Activated T-cell treated with anti-CD3 and anti-CD28 coated beads, Interleukin-2, amount 50 U/mL, for 4 hours (primary cell): ENCODE data around the gene KRTAP10-10. TPM values are rescaled to one million over a fixed set of nuclear protein-coding genes. Genes with fewer than 3 reads are reported as not detected.
"Not testable (repeated sequence)": the region's sequence is repeated elsewhere in the genome, so short reads cannot be mapped to it uniquely, and the experiment has no call there.

Source experiments
- ATAC-seq, 2 donors: fragments of 200-7000 bp; cut with Tn5 transposase; one replicate each; pipeline ENCODE4 v1.10.0; 2021
- DNase-seq: peaks from one replicate; pipeline ENCODE4 v3.0.0-alpha.2; 2020
- H3K27me3 Mint-ChIP-seq: one replicate; pipeline ENCODE4 v1.8.0; 2021; ENCODE audit warnings: low read depth, mixed read lengths
- H3K36me3 Mint-ChIP-seq: one replicate; pipeline ENCODE4 v1.8.0; 2022; ENCODE audit warnings: mixed read lengths; ENCODE audit not compliant: insufficient read depth
- H3K4me1 Mint-ChIP-seq: one replicate; pipeline ENCODE4 v1.8.0; 2021; ENCODE audit warnings: low read depth, mixed read lengths
- H3K4me3 Mint-ChIP-seq: one replicate; pipeline ENCODE4 v1.8.0; 2021; ENCODE audit warnings: mild to moderate bottlenecking, moderate library complexity, mixed read lengths
- H3K9me3 Mint-ChIP-seq: one replicate; pipeline ENCODE4 v1.8.0; 2021; ENCODE audit warnings: mixed read lengths
- total RNA-seq, 3 donors: library from RNA; stranded (reverse); gene quantifications; one replicate each; pipeline ENCODE4 v1.2.1, GENCODE V29; 2021

Gene KRTAP10-10
- total RNA-seq, 3 donors from 2014 or later, result not detected

DNA sequence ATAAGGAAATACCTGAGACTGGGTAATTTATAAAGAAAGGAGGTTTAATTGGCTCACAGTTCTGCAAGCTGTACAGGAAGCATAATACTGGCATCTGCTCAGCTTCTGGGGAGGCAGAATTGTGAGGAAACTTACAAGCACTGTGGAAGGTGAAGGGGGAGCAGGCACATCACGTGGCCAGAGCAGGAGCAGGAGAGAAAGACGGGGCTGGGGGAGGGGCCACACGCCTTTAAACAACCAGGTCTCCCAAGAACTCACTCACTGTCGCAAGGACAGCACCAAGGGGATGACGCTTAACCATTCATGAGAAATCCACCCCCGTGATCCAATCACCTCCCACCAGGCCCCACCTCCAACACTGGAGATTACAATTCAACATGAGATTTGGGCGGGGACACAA lies 24.4 kb downstream of the KRTAP10-10 start:
- not testable (repeated sequence) for ATAC-seq, DNase-seq, H3K27me3 Mint-ChIP-seq, H3K36me3 Mint-ChIP-seq, H3K4me3 Mint-ChIP-seq
- H3K9me3 Mint-ChIP-seq, result peaks cover 13% of the 10 kb centered on the region
- H3K4me1 Mint-ChIP-seq, result peaks cover 34% of the 10 kb centered on the region

DNA sequence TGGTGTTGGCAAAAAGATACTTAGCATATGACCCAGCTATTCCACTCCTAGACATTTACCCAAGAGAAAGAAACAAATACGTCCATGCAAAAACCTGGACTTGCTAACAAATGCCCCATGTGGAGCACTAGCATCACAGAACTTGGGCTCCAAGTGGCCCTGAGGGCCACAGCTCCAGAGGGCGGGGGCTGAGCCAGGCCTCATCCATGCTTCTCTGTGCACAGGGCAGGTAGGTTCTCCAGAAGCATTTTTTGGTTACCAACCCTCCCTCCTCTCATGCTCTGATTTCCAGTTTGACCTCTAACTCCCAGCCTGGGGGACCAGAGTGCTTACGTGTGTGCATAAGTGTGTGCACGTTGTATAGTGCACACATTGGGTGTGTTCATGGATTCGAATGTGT lies 27.5 kb downstream of the KRTAP10-10 start:
- peaks cover 3% of the 10 kb centered on the region for H3K4me1 Mint-ChIP-seq
- no peaks in the 10 kb centered on the region for H3K27me3 Mint-ChIP-seq
- H3K4me3 Mint-ChIP-seq, result no peak overlapping the region
- H3K36me3 Mint-ChIP-seq, result peaks cover 4% of the 10 kb centered on the region
- peaks cover 12% of the 10 kb centered on the region for H3K9me3 Mint-ChIP-seq
- ATAC-seq, result no peak
- DNase-seq, result no peak

DNA sequence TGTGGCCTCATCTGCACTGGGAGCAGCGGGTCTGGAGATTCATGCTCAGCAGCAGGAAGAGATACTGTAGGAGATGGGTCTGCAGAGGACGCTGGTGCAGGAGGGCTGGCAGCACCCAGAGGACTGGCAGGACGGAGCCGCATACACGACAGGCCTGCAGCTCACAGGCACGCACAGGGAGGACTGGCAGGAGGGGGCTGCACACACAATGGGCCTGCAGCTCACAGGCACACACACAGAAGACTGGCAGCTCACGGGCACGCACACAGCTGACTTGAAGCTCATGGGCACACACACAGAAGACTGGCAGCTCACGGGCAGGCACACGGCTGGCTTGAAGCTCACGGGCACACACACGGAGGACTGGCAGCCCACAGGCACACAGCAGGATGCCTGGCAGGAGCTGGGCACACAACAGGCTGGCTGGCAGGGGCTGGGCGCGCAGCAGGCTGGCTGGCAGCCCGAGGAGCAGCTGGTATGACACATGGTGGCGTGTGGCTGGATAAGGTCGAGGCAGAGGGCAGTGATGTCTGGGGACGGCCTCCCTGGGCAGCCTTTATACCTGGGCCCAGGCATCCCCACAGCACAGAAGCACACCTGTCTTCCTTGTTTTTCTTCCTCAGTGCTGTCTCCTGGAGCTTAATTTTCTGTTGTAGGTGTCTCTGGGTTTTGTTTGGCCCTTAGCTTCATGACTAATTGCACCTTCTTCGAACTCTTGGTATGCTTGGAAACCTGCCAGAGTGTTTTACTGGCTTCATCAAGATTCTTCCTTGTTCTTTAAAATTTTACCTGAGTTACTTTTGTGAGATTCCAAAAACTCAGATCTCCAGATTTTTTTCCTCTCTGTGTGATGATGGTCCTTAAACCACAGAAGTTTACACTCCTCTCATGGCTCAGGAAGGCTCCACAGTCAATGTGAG lies 29.5 kb downstream of the KRTAP10-10 start, which contains the start of gene KRTAP12-2:
Gene KRTAP12-2, minus strand, starts transcription at position 527 of the 920 bp plus-strand sequence. Its CDS starts 41 bp downstream, at position 486.
- no peak within 1 kb of the TSS for H3K4me3 Mint-ChIP-seq
- H3K4me1 Mint-ChIP-seq, result no peaks in the 10 kb centered on the region
- H3K27me3 Mint-ChIP-seq, result no peaks in the 10 kb centered on the region
- DNase-seq (no peak), ATAC-seq (no peak)
- peaks cover 4% of the 10 kb centered on the region for H3K36me3 Mint-ChIP-seq
- H3K9me3 Mint-ChIP-seq, result peaks cover 15% of the 10 kb centered on the region

DNA sequence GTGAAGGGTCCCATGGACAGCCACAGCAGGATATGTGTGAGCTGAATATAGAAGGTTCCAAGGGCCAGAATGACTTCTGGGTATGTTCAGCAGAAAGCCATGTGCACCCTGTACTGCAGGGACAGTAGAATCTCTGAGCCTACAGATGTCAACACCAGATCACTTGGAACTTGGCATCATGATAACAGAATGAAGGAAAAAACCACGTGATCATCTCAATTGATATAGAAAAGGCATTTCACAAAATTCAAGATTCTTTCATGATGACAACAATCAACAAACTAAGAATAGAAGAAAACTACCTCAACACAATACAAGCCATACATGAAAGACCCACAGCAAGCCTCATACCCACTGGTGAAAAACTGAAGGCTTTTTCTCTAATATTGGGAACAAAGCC lies 30.5 kb downstream of the KRTAP10-10 start:
- H3K9me3 Mint-ChIP-seq, result peaks cover 15% of the 10 kb centered on the region

DNA sequence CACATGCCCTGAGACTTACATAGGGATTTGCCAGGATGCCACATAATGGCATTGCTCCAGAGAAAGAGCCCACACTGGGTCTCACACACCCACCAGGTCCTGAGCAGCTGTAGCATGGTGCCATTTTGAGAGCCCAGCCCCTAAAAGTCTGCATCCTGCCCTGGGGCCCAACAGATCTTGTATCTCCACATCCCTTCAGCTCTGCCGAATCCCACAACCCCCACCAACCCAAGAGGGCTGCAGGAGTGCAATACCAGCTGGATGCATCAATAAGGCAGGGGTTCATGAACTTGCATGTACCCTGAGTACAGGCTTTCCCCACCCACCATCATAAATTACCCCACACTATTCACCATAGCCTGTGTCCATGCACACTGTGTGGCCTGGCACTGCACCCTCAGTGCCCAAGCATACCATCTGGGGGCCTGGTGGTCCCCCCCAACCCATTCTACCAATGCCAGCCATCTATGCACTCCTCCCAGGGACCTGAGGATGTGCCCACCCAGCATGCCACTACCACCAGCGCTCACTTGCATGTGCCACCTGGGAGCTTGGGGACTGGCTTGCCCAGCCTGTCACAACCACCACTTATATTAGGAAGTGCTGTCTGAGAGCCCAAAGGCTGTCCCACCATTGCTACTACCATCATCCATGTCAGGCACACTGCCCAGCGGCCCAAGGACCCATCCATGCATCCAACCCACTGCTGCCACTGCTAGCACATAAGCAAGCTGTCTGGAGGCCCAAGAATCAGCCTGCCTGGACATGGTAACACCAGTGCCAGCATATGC lies 33.7 kb downstream of the KRTAP10-10 start:
- ATAC-seq (no peak), DNase-seq (no peak)
- peaks cover 23% of the 10 kb centered on the region for H3K9me3 Mint-ChIP-seq
- peaks cover under 1% of the 10 kb centered on the region for H3K4me1 Mint-ChIP-seq
- no peak overlapping the region for H3K4me3 Mint-ChIP-seq
- H3K27me3 Mint-ChIP-seq, result peaks cover 1% of the 10 kb centered on the region
- H3K36me3 Mint-ChIP-seq, result peaks cover 2% of the 10 kb centered on the region

More for the DNA sequence above, 30.5 kb downstream of the KRTAP10-10 start:
- no peaks in the 10 kb centered on the region for H3K27me3 Mint-ChIP-seq
- no peaks in the 10 kb centered on the region for H3K4me1 Mint-ChIP-seq
- no peak for DNase-seq
- ATAC-seq, result no peak
- no peak overlapping the region for H3K4me3 Mint-ChIP-seq
- no peaks in the 10 kb centered on the region for H3K36me3 Mint-ChIP-seq

DNA sequence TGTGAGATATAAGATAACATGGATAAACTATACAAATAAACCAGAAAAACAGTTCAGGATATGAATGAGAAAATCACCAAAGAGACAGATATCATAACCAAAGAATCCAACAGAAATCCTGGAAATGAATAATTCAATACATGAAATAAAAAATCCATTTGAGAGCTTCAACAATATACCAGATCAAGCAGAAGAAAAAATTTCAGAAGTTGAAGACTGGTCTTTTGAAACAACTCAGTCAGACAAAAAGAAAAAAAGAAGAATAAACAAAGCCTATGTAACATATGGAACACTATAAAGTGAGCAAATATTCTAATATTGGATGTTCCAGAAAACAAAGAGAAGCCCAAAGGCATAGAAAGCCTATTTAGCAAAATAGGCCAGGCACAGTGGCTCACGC lies 34.8 kb downstream of the KRTAP10-10 start:
- Mint-ChIP-seq H3K4me3 (no peak overlapping the region), H3K9me3 (peaks cover 24% of the 10 kb centered on the region), H3K27me3 (peaks cover 2% of the 10 kb centered on the region), H3K36me3 (peaks cover 2% of the 10 kb centered on the region), H3K4me1 (peaks cover 1% of the 10 kb centered on the region)
- ATAC-seq (no peak), DNase-seq (no peak)

DNA sequence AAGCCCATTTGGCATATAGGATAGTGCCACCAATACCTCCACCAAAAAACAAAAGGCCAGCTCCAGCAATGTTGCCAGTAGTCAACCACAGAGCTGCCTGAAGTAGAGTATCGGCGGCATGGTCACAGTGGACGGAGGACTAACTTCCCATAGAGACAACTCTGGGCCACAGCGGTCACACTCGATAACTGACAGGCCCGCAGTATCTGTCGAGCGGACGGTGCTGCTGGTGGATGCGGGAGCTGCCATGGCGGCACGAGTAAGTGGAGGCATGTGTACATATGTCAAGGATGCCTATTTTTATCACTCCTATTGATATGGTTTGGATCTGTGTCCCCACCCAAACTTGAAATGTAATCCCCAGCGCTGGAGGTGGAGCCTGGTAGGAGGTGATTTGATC lies 40.7 kb downstream of the KRTAP10-10 start:
- Mint-ChIP-seq H3K27me3 (peaks cover 4% of the 10 kb centered on the region), H3K4me3 (no peak overlapping the region), H3K36me3 (peaks cover under 1% of the 10 kb centered on the region), H3K9me3 (peaks cover 7% of the 10 kb centered on the region), H3K4me1 (peaks cover 1% of the 10 kb centered on the region)
- DNase-seq (no peak), ATAC-seq (no peak)

DNA sequence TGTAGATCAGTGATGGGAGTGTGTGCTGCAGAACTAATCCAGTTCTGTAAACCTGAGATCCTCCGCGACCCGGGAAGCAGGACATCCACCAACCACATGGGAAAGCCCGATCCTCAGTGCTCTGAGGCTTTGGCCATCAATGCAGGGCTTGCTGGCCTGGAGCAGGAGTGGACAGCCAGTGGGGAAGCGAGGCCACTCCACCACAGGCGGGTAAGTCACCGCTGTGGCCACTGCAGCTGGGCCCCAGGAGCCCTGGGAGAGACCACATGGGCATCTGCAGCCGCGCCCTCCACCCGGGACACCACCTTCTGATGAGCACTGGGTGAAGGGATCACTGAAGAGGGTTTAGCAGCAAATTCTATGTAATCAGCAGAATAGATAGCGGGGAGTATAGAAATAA lies 44.0 kb downstream of the KRTAP10-10 start:
- Mint-ChIP-seq H3K4me3 (no peak overlapping the region), H3K9me3 (no peaks in the 10 kb centered on the region), H3K4me1 (peaks cover 6% of the 10 kb centered on the region), H3K27me3 (peaks cover 10% of the 10 kb centered on the region), H3K36me3 (no peaks in the 10 kb centered on the region)
- DNase-seq, result no peak
- no peak for ATAC-seq

DNA sequence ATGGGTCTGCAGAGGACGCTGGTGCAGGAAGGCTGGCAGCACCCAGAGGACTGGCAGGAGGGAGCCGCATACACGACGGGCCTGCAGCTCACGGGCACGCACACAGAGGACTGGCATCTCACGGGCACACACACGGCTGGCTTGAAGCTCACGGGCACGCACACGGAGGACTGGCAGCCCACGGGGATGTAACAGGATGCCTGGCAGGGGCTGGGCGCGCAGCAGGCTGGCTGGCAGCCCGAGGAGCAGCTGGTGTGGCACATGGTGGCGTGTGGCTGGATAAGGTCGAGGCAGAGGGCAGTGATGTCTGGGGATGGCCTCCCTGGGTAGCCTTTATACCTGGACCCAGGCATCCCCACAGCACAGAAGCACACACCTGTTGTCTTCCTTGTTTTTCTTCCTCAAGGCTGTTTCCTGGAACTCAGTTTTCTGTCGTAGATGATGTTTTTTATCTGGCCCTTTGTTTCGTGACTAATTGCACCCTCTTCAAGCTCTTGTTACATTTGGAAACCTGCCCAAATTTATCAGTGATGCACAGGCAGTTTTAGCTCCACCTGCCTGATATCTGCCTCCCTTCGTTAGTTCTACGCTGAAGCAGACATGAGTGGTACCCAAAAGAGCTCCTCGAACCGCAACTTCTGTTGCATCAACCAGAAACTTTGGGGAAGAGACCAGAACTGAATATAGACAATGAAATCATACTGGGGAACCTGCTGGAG lies 44.9 kb downstream of the KRTAP10-10 start, which contains the start of gene KRTAP12-1:
Gene KRTAP12-1, minus strand, starts transcription at position 303 of the 719 bp plus-strand sequence. Its CDS starts 40 bp downstream, at position 263.
- no peaks in the 10 kb centered on the region for H3K36me3 Mint-ChIP-seq
- H3K9me3 Mint-ChIP-seq, result no peaks in the 10 kb centered on the region

DNA sequence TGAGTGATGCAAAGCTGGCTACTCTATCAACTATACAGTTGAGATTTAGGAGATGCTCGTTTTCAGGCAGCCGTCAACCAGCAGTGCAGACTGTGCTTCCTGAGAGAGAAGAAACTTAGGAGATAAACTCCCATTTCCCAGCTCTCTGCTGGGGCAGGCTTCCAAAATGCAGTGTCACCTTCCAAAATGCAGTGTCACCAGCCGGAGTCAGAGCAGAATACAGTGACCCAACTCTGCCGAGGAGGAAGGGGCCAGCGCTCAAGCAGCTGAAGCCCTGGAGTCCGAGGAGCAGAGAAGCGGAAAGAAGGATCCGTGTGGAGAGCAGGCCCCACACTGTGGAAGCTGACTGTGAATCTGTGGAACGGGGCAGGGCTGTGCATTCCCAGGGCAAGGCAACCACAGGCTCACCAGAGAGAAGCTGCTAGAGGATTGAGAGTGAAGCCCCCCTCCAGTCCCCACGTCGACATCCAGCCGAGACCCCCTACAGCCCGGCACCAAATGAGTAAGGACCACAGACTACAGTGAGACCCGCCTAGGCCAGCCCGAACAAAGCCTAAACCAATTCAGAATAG lies 45.5 kb downstream of the KRTAP10-10 start:
- Mint-ChIP-seq H3K4me3 (no peak overlapping the region), H3K36me3 (no peaks in the 10 kb centered on the region), H3K9me3 (no peaks in the 10 kb centered on the region), H3K4me1 (peaks cover 6% of the 10 kb centered on the region), H3K27me3 (peaks cover 12% of the 10 kb centered on the region)
- DNase-seq (no peak), ATAC-seq (no peak)

More for the DNA sequence above, 44.9 kb downstream of the KRTAP10-10 start, which contains the start of gene KRTAP12-1:
- no peak for ATAC-seq
- H3K4me3 Mint-ChIP-seq, result no peak within 1 kb of the TSS
- DNase-seq, result no peak
- peaks cover 12% of the 10 kb centered on the region for H3K27me3 Mint-ChIP-seq
- peaks cover 6% of the 10 kb centered on the region for H3K4me1 Mint-ChIP-seq

DNA sequence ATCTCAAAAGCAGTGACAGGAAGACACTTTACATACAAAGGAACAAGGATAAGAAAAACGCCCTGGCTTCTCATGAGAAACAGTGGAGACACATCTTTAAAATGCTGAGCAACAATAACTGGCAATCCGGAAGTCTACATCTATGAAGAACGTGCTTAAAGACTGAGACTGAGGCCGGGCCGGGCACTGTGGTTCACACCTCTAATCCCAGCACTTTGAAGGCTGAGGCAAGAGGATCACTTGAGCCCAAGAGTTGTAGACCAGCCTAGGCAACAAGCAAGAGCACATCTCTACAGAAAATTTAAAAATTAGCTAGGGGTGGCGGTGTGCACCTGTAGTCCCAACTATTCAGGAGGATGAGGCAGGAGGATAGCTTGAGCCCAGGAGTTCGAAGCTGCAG lies 46.9 kb downstream of the KRTAP10-10 start:
- H3K36me3 Mint-ChIP-seq, result no peaks in the 10 kb centered on the region
- ATAC-seq (no peak), DNase-seq (no peak)
- H3K4me3 Mint-ChIP-seq, result no peak overlapping the region
- peaks cover 6% of the 10 kb centered on the region for H3K4me1 Mint-ChIP-seq
- H3K9me3 Mint-ChIP-seq, result no peaks in the 10 kb centered on the region
- H3K27me3 Mint-ChIP-seq, result peaks cover 12% of the 10 kb centered on the region

DNA sequence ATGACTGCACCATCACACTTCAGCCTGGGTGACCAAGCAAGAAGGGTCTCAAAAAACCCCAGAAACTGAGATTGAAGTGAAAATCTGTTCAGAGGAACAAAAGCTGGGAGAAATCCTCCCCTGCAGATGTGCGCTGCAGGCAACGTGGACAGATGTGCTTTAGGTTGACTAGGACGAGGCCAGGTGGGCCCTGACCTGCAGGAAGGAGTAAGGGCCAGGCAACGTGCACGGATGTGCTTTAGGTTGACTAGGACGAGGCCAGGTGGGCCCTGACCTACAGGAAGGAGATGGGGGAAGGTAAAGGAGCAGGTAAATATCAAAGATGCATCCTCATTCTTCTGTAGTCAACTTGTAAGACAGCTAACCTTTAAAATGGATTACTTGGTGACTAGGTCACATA lies 47.3 kb downstream of the KRTAP10-10 start:
- no peak overlapping the region for H3K4me3 Mint-ChIP-seq
- ATAC-seq, result no peak

DNA sequence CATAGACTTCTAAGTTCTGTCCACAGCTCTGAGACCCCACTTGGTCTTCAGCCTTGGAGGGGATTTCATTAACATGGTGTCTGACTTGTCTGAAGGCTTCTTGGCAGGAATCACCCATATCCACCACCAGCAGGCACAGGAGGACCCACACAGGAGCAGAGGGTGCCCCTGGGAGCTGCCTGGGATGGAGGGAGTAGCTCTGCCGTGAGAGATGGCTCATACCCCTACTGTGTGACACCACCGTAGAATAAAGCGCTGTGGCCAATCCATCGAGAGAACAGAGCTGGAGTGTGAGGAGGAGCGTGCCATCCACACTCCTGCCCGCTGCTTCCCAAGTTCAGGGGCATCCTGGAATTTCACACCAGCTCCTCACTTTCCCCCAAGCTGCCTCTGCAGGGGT lies 47.9 kb downstream of the KRTAP10-10 start:
- not testable (repeated sequence) for DNase-seq, ATAC-seq, H3K4me3 Mint-ChIP-seq, H3K9me3 Mint-ChIP-seq, H3K4me1 Mint-ChIP-seq, H3K36me3 Mint-ChIP-seq
- H3K27me3 Mint-ChIP-seq, result peaks cover 12% of the 10 kb centered on the region

More for the DNA sequence above, 47.3 kb downstream of the KRTAP10-10 start:
- DNase-seq, result no peak
- H3K27me3 Mint-ChIP-seq, result peaks cover 12% of the 10 kb centered on the region
- no peaks in the 10 kb centered on the region for H3K36me3 Mint-ChIP-seq
- no peaks in the 10 kb centered on the region for H3K9me3 Mint-ChIP-seq
- peaks cover 6% of the 10 kb centered on the region for H3K4me1 Mint-ChIP-seq
